RKO (cell line): ENCODE data around the gene ITIH3.
A peak's percentile ranks its signal among the peaks of the same experiment; 100 is the strongest.

Experiments used
- DNase-seq: peaks from one replicate; pipeline ENCODE4 v3.0.0-alpha.2; 2016; ENCODE audit warnings: low spot score

Gene ITIH3

DNA sequence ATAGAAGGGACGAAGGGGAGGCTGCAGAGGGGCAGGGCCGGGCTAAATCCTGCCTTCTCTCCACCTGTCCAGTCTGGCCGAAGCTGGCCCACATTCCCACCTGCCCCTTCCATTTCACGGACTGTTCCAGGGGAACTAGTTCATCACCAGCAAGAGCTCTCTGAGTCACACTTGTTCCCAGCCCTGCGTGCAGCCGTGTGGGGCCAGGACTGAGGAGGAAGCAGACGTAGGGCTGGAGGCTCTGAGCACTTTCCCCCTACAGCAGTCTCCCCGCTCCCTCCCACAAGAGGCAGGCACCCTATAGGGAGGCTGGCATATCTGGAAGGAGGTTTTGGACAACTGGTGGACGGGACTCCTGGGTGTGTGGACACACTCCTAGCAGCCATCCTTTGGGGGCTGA, 32.8 kb downstream of the ITIH3 start:
- DNase-seq: no peak

DNA sequence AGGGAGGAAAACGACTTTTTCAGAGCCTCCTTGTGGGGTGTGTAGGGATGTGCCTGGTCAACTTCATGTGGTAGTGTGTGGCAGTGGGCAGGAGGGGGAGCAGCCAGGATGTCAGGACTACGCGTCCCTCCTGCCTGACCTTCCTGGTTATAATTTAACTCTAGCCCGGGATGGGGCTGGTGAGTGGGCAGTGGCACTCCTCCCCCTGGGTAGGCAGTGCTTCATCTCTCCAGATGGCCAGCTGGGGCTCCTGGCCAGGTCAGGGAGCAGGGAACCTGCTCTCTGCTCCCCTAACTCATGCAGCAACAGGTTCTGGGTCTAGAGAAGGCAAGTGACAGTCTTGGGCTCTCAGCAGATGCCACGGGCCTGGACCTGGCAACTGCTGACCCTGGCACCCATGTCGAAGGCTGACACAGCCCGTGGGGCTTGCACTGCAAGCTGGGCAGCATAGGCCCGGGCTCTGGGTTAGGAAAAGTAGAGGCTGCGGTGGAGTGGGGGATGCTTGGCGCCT, 33.3 kb downstream of the ITIH3 start:
- peak; percentile 14 for DNase-seq

DNA sequence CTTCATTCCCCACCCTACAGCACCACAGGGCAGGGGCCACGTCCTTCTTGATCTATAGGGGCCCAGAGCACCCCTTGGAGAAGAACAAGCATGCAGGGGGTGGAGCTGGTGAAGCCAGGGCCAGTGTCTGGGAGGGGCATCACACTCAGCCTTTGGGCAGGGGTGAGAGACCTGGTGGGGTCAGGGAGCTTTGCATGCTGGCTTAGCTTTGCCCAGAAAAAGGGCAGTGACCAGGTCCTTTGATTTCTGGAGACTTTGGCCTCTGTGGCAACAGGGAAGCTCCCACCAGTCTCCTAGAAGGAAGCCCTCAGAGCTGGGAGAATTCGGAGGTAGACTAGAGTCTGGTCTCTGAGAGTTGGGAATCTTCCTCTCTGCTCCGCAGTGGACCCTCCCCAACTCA, 34.9 kb downstream of the ITIH3 start:
- DNase-seq: no peak

DNA sequence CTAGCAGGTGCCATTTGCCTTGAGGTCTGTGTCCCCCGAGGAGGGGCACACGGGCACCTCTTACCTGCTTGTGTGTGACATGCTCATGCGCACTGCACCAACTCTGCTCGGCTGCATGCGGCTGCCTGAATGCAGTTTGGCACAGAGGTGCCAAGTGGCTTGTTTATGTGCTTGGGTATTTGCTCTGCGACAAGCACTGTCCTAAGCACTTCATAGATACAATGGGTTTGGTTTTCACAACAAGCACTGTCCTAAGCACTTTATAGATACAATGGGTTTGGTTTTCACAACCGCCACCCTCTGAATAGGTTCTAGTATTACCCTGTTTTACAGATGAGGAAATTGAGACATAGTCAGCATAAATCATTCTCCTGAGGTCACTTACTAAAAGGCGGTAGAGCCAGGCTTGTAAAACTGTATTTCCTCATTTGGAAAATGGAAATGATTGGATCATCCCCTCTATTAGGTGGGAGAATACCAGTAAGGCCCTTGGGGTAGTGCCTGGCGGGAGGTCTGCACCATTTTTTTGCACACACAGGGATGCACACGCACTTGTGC, 35.4 kb downstream of the ITIH3 start:
- DNase-seq: no peak

DNA sequence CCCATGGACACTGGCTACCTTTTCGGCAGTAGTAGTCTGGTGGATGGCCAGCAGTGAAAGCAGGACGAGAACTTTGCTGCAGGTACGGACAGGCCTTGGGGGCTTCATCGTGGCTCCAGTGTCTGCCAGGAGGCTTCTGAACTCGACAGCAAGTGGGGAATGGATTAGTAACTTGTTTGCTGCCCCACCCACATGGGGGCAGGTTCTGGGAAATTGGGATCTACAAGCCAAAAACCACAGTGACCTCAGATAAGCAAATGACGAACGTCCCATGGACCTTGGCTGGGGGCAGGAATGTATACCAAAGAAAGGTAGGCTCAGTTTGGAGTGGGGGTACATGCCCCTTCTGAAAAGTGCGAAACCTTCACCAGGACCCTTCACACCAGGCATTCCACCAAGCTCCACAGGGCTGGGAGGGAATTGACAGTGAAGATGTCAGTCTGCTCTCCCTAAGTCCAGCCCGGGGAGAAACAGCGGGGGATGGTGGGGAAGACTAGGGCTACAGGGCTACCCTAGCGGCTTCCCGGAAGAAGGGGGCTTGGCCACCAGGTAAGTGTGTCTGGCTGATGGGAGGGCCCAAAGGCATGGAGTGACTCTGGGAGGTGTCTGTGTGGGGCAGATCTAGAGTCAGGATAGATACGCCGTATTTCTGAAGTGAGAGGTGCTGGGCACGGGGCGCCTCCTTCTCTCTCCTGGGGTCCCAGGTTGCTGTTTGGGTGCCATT, 36.1 kb downstream of the ITIH3 start, which contains the start of gene ITIH4:
Gene ITIH4 (minus strand): TSS at position 138 of the 724 bp plus-strand sequence. CDS start 30 bp downstream, at position 108.
- DNase-seq: no peak

DNA sequence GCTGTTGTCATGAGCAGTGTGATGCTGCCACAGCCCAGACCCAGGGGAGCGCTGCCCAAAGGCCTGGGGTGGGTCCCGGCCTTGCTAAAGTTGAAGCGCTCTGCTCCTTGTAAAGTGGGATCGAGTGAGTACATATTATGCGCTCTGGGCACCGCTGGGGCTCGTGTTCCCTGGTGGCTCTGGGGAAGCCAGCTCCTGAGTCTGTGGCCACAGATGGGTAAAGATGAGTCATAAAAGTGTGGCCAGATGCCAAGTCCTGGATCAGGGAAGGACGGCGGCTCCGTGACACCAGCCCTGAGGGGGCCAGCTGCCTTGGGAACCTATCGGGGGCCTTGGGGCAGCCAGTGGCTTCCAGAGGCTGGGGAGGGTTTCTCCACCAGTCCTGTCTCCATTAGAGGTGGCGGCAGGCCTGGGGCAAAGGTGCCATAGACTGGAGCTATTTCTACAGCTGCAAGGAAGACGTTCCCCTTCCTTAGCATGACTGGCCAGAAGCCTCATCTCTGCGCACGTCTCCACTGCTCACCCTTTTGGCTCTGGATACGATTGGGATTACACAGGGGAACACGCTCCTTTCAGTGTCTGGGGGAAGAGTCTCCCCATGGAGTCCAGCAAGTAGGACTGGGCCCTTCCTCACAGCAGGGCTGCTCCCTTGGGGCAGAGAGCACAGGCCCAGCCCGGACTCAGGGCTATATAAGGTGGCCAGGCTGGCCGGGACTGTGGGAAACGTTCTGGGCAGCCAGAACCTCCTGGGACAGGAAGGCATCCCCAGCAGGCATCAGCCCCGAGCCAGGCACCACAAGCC, 37.1 kb downstream of the ITIH3 start:
- peak; percentile 75 for DNase-seq

DNA sequence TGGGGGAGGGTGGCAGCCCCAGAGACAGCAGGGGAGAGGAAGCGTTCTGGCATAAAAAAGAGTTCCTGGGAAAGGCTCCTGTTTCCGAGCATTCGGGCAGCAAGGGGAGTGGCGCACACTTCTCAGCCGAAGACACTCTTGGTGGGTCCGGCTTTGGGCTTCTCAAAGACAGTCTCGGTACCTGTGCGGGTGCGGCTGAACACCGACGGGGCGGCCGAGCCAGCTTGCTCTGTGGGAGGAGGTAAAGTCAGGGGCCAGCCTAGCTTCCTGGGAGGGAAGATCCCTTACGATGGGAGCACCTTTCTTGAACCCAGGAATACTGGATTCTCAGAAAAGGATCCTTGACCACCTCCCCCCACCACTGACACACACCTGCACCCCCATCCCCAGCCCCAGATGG, 38.6 kb downstream of the ITIH3 start:
- DNase-seq: no peak

DNA sequence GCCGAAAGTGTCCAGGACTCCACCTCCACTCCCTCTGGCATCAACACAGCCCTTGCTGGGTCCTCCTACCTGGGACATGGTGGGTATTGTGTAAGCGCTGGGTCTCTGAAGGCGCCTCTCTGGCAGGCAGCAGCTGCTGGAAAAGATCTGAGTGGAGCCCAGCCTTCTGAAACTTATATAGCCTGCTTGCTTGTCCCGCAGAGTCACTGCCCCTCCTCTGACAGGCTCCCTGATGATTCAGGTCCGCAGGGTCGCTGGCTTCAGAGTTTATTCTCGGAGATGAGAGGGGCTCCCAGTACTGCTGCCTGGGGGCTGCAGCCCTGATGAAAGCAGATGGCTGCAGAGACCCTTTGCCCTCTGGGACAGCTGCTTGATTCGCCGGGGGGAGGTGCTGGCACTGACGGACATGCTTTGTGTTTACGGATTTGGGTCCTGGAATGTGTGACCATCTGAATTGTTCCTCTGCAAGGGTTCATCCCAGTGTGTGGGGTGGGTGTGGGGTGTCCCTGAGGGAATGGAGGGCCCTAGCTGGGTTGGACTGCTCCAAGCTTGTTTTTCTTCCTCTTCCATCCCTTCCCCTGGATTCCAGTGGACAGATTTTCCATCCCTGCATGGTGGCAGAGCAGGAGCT, 40.4 kb downstream of the ITIH3 start, which contains the start of gene MUSTN1:
Gene MUSTN1 (minus strand): TSS at position 149 of the 631 bp plus-strand sequence. CDS start 71 bp downstream, at position 78.
- no peak for DNase-seq

DNA sequence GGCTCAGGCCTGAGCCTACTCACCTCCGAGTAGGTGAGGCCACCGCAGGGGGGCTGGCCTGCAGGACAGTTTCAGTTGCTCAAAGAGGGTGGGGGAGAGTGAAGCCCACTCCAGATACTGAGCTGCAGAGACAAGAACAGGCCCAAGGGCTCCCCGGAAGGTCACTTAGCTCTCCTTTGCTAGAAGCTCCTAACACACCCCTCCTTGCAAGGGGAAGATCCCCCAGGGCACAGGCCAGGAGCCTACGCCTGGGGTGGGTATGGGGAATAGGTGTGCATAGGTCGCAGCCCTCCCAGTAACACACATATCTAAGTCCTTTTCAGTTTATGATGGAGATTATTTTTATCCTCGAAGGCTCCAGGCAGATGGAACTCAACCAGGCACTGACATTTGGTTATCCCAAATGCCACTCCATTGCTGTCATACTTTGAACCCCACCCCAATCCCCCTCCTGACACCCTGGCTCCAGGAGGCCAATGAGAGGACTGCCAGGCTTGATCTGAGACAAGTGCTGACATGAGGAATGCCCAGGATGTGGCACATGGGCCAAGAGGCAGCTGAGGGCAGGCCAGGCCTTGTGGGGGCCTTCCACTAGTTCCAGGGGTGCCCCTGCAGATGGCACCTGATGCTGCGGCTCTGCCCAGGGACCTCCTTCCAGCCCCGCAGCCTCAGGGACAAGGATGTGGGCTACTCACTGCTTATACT, 41.3 kb downstream of the ITIH3 start:
- DNase-seq: no peak

DNA sequence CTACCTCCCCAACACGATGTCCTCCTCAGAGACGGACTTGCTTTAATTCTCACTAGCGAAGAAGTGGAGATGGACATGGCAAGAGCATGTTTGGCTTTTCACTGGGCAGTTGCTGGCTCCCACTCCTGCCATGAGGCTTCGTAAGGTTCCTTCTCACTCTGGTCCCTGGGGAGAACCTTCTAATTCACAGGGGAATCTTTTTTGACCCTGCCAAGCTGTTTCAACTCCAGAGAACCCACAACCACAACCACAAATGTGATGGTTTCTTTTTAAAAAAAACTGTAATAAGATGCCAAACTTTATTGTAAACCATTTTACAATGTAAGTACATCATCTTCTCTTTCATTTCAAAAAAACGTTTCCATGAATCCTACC, 41.9 kb downstream of the ITIH3 start:
- no peak for DNase-seq

DNA sequence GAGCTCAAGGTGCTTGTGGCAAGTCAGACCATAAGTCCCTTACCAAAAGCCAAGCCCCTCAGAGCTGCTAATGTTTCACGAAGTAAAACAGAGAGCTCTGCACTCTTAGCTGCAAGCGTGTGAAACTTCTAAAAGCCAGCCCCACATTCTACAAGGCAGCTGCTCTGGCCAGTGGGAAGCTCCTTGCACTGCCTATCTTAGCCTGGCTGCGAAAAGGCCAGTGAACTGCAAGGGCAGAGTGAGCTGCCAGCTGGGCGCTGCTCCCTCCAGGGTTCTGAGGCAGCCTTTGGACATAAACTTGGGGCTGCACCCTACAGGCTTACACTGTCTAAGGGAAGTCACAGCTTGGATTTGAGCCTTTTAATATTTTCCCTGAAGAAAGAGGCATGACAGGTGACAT, 42.4 kb downstream of the ITIH3 start:
- no peak for DNase-seq

DNA sequence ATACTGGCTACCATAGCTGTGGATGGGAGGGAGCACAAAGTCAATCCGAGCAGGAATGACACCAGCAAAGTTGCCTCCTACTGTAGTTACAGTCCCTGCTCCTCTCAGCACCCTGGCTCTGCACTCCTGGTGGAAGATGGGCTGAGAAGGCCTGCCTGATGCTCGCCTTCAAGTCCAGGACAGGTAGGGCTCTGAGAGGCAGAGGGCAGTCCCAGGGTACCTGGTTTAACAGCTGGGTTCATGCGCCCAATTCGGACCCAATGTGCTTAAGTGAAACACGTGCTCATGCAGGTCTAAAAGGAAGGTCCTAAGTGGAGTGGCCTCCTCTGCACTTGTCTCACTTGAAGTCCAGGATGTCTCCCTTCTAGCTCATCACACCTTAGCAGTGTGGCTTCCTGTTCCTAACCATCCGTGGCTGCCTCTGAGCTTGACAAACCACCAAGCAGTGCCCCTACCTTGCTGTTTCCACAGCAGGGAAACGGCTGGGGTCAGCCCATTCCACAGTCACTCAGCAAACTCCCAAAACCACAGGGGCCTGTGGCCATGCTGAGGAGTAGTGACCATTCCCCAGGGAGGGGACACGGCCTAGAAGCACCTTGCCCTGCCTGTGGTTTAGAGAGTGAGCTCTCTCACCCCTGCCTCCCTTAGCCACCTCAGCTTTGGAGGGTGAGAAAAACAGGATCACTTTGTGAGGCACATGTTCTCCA, 44.1 kb downstream of the ITIH3 start:
- no peak for DNase-seq

DNA sequence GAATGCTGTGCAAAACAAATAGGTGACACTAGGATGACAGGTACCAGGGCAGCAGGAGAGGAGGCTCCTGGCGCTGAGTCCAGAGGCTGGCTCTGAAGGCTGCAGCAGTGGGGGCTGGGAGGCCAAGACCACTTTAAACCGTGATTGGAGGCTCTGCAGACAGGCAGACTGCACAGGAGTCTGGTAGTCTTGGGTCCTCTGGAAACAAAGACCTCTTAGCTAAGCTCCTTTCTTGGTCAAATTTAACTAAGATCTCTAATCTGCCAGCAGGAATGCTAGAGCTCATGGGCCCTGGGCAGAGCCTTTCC, 44.6 kb downstream of the ITIH3 start:
- no peak for DNase-seq

DNA sequence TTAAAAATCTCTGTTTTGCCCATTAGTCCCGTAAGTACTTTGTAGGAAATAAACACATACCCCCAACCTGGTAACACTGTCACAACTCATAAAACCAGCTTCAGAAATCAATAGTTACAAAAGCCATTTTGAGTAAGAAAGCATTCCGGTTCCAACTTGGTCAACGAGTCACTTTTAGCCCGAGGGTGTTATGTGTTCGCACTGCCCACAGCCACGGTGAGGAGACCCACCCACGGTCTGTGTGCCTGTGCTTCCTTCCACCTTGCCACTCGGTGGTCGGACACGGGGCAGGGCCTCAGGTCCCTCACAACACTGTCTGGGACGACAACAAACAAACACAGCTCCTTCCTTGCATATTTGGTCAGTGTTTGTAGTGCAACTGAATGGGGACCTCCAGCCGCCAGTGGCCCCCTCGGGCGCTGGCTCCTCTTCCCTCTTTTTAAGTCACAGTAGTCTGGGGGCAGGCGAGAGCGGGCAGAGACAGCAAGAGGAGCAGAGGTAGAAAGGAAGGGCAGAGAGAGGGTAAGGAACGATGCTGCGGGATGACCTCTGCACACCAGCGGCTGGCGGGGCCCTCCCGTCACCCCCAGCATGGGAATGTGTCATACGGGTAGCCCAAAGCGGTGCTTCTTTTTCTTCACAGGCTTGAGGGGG, 45.4 kb downstream of the ITIH3 start:
- no peak for DNase-seq

DNA sequence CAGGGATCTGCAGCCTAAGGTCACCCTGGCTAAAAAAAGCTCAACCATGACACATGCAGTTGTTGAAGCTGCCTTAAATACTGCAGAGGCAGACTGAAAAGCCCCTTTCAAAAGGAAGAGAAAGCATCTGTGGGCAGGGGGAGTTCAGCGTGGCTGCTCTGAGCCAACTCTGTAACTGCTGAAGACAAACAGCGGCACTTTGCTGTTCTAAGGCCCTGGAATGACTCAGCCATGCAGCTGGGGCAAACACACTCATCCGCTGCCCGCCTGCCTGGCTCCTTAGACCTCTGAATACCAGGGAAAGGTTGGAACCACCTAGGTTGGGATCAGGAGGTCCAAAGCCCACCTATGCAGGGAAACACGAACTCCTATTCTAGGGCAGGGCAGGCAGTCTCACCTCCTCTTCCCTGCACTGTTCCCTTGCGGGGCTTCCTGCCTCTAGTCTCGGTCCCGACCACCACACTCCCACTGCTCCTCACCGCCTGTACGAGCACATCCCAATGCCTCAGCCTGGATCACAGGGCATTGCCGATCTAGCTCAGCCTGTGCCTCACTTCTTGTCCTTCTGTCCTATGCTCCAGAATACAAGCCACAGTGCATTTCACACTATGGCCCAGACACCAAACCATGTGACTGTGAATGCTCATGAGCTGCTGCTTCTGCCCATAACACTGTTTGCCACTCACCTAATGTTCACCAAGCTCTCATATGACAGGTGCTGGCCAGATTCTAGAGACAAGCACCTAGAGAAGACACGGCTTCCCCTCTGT, 46.8 kb downstream of the ITIH3 start:
- DNase-seq: no peak

DNA sequence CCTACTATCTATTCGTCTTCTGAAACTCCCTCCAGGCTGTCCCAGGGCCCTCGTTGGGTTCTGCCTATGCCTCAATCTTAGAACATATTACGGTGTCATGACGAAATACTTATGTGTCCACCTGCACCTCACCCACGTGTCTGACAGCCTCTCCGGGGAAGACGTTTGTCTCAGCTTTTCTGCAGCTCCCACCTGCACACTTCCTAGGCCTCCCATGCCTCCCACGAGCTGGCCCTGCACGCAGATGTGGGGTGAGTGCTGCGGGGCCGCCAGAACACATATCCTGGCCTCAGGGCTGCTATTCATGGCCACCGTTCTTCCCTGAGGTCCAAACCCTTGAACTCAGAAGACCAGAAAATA, 47.4 kb downstream of the ITIH3 start:
- no peak for DNase-seq

DNA sequence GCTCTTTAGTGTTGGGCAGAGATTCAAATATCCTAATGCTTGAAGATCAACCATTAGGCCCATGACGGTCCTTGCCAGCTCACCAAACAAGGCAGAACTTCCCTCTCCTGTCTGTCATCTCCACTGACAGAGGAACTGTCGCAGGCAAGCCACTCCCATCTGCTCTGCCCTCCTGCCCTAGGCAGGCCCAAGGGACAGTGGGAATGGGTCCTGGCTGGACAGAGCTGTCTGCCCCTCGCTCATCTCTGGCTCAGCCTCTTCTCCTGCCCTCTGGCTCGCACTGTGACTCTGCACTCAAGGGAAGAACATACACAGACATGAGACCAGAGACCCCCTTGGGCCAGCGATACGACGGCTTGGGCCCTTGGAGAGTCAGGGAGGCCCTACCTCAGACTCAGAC, 47.8 kb downstream of the ITIH3 start:
- no peak for DNase-seq

DNA sequence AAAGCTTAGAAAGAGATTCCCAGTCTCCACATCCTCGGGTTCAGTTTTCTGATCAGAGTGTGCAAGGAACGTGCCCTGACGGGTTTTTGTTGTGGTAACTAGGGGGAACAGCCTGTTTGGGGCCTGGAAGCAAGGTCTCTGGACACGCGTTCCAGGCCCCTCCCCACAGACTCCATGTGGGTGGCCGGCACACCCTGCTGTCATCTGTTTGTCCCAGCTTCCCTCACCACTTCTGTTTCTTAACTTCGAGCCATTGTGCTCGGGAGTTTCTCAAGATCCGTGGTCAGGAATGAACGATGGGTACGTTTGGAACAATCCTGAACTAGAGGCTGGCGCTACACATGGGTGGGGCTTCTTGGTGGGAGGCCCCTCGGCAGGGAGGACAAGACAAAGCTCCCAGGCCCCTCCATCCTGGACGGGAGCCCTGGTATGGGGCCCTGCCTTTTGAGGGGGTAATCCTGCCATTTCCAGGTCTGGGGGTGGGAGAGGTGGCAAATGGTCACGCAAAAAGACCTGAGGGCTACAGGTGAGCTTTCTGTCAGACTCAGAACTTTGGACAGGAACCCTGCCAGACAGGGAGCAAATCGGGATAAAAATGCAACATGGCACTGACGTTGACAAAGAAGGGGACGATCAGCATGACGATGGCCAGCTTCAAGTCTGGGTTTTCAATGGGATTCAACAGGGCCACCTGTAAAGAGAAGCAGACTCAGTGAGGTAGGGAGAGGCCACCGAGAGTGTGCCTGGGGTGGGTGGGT, 48.7 kb downstream of the ITIH3 start:
- no peak for DNase-seq

DNA sequence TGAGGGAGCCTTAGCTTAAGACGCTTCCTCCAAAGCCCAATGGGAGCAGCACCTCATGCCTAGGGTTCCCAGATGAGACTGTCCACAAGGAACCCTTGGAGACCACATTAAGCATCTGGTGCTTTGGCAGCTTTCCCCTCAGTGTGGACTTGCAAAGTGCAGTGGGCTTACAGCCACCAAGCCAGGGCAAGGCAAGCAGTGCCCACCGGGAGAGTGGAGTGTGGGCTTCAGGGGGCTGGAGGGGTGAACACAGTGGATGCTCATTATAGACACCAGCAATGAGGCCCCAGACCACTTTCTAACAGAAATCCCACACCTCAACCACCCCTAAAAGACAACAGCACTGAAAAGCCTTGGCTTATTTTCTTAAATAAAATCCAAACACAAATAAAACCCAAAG, 49.3 kb downstream of the ITIH3 start:
- no peak for DNase-seq
